ENCODE data around the gene CDH23.

CDH23 gene

GRCh38 chr10:71751515-71752224 lies 354.9 kb downstream of the CDH23 start:
- H3K27ac ChIP-seq = no peak overlapping the region
- DNase-seq (ENCODE audit: low read depth, low spot score) = no peak

GRCh38 chr10:71752391-71753090 lies 355.8 kb downstream of the CDH23 start:
- H3K27ac ChIP-seq = no peak overlapping the region
- DNase-seq (ENCODE audit: low read depth, low spot score) = no peak

- no peak for DNase-seq (ENCODE audit: low read depth, low spot score)
- H3K27ac ChIP-seq = no peak overlapping the region
Observed at GRCh38 chr10:71753091-71753959, 356.6 kb downstream of the CDH23 start.

- no peak for DNase-seq (ENCODE audit: low read depth, low spot score)
- no peak overlapping the region for H3K27ac ChIP-seq
Observed at GRCh38 chr10:71753960-71754505, 357.3 kb downstream of the CDH23 start.

- no peak for DNase-seq (ENCODE audit: low read depth, low spot score)
- no peak overlapping the region for H3K27ac ChIP-seq
Observed at GRCh38 chr10:71754562-71754961, 357.8 kb downstream of the CDH23 start.

- no peak for DNase-seq (ENCODE audit: low read depth, low spot score)
- no peak overlapping the region for H3K27ac ChIP-seq
Observed at GRCh38 chr10:71755179-71755879, 358.6 kb downstream of the CDH23 start.

- DNase-seq (ENCODE audit: low read depth, low spot score) = no peak
Observed at GRCh38 chr10:71756311-71757191, 359.8 kb downstream of the CDH23 start.

GRCh38 chr10:71757399-71757922 lies 360.7 kb downstream of the CDH23 start:
- no peak overlapping the region for H3K27ac ChIP-seq
- DNase-seq (ENCODE audit: low read depth, low spot score) = no peak

More at GRCh38 chr10:71756311-71757191, 359.8 kb downstream of the CDH23 start:
- H3K27ac ChIP-seq = no peak overlapping the region

GRCh38 chr10:71761105-71761511 lies 364.4 kb downstream of the CDH23 start:
- DNase-seq (ENCODE audit: low read depth, low spot score) = peak; percentile 64
- H3K27ac ChIP-seq = peak overlapping the region; percentile 44

- peak overlapping the region; percentile 44 for H3K27ac ChIP-seq
- no peak for DNase-seq (ENCODE audit: low read depth, low spot score)
Observed at GRCh38 chr10:71761541-71762113, 364.9 kb downstream of the CDH23 start.

GRCh38 chr10:71762324-71762723 lies 365.6 kb downstream of the CDH23 start:
- no peak overlapping the region for H3K27ac ChIP-seq

GRCh38 chr10:71763352-71764127 lies 366.8 kb downstream of the CDH23 start:
- no peak overlapping the region for H3K27ac ChIP-seq
- DNase-seq (ENCODE audit: low read depth, low spot score) = no peak

More at GRCh38 chr10:71762324-71762723, 365.6 kb downstream of the CDH23 start:
- no peak for DNase-seq (ENCODE audit: low read depth, low spot score)

GRCh38 chr10:71765176-71765904 lies 368.6 kb downstream of the CDH23 start:
- DNase-seq (ENCODE audit: low read depth, low spot score) = no peak
- H3K27ac ChIP-seq = peak overlapping the region; percentile 93

- peak overlapping the region; percentile 93 for H3K27ac ChIP-seq
- DNase-seq (ENCODE audit: low read depth, low spot score) = no peak
Observed at GRCh38 chr10:71765906-71766716, 369.4 kb downstream of the CDH23 start.

- peak; percentile 57 for DNase-seq (ENCODE audit: low read depth, low spot score)
- peak overlapping the region; percentile 93 for H3K27ac ChIP-seq
Observed at GRCh38 chr10:71766717-71767419, 370.1 kb downstream of the CDH23 start.
